RKO (cell line): ENCODE data around the gene SLC16A4.

ENCODE experiments used
- DNase-seq: peaks from one replicate; pipeline ENCODE4 v3.0.0-alpha.2; 2016; ENCODE audit warnings: low spot score

The SLC16A4 gene

DNA sequence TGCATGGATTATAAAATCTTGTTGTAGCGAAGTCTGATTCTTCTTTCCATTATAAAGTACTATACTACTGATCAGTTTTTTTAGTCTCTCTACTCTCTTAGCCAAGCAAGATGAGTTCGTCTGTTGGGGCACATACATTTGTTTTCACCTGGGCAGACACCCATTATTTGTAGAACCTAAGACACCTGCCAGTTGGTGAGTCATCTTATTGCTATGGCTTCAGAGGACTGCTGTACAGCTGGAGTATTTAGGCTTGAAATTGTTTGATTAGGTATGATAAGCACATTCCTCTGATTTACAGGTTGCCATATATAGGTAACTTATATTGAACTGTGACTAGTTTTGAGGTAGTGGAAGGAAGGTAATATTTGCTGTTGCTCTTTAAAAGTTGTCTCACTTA is 34.4 kb downstream of the SLC16A4 start:
- DNase-seq, result no peak

DNA sequence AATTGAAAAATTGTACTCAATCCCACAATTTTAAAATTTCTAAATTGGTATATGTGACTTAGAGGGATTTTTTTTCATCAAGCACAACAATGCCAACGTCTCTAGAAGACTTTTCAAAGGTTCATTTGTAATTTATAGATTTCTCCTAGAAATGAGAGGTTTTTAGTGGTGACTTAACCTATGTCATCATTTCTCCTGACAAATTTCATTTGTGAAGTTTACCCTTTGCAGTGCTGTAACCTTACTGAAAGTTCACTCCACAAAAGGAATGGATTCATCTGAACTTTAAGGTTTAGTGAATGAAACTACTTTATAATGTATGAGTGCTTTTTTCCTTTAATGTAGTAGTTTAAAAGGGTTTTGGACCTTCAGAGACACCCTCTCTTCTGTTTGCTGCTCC is 35.5 kb downstream of the SLC16A4 start:
- no peak for DNase-seq

DNA sequence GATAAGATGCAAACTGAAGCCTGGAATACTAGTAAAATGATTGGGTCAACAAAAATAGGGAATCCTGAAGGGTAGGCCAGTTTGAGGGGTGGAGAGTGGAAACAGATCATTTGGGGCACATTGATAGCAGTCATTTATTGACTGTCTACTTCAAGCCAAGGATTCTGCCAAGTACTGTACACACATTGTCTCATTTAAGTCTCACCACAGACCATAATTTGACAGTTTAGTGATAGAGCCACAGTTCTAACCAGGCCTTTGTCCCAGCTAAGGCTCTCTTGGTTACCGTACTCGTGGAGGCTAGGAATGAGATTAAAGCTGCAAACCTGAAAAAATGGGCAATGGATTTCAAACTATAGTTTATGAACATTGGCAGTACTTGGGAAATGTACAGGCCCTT is 40.5 kb downstream of the SLC16A4 start:
- DNase-seq, result no peak

GRCh38 chr1:110348771-110349170 is 42.1 kb downstream of the SLC16A4 start:
- no peak for DNase-seq

DNA sequence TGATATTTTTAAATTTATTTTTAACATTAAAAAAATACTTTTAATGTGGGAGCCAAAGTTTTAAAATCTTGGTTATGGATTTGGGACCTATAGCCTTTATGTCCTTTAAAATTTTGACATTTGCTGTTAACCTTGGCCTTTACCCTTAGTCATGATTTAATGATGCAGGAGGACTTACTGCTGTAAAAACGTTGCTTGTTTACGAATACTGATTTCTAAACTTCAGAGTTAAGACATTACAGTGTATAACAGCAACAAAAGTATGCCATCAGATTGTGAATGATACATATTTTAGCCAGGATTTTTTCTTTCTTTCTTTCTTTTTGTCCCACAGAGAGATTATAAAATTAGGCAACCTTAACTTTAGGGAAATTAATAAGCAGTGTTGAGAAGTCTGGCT is 42.8 kb downstream of the SLC16A4 start:
- DNase-seq, result no peak

DNA sequence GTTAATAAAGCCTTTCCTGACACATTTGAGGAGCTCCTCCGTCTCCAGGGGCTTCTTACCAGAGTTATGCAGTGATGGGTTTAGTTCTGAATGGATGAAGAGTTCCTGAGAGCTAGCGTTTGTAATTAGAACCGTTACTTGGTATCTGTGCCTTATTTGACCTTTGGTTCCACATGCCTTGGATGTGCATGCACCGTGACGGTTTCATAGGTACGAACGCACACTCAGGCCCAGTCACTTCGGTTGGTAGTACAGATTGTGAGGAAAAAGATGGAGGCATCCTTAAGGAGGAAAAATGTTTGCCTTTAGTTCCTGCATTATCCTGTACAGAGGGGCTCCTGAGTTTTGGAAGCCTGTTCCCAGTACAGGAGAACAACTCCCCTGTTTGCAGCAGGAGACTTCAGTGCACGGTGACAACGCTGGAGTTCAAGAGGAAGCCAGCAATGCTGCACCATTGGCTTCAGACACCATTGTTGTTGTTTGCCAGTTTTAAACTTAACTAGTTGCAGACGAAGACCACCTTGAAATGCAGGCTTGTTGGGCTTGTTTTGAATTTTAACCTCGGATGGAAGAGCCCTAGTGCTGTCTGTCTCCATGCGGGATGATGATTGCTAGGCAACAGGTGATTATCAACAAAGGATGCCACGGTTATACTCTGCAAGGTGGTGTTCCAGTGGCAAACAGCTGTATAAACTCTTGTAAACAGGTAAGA is 43.5 kb downstream of the SLC16A4 start:
- no peak for DNase-seq

- DNase-seq, result no peak
Measured at GRCh38 chr1:110346690-110347089, 44.1 kb downstream of the SLC16A4 start.

DNA sequence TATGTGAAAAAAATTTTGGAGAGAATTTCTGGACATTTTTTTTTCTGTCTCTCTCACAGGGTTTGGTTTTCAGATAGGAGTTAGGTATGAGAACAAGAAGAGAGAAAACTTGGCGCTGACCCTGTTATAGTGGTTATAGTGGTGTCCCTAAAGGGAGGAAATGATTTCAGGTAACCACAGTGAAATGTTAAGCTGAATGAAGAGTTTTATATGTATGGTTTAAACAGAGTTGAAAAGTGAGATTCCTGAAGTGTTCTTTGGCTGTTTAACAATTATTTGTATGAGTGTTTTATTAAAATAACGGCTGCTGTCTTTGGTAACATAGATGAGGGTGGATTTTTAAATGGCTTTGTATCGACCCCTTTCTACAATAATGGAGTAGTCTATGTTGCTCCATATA is 45.3 kb downstream of the SLC16A4 start:
- DNase-seq, result no peak

GRCh38 chr1:110344152-110344551 is 46.7 kb downstream of the SLC16A4 start:
- no peak for DNase-seq

GRCh38 chr1:110343249-110343648 is 47.6 kb downstream of the SLC16A4 start:
- no peak for DNase-seq

GRCh38 chr1:110341872-110342331 is 48.9 kb downstream of the SLC16A4 start:
- peak; percentile 30 for DNase-seq

GRCh38 chr1:110341146-110341871 is 49.5 kb downstream of the SLC16A4 start:
- DNase-seq, result peak; percentile 76

DNA sequence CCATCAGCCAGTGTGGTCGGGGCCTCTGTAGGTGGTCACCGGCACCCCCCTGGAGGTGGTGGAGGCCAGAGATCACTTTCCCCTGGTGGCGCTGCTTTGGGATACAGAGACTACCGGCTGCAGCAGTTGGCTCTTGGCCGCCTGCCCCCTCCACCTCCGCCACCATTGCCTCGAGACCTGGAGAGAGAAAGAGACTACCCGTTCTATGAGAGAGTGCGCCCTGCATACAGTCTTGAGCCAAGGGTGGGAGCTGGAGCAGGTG is 50.7 kb downstream of the SLC16A4 start:
- DNase-seq, result no peak

DNA sequence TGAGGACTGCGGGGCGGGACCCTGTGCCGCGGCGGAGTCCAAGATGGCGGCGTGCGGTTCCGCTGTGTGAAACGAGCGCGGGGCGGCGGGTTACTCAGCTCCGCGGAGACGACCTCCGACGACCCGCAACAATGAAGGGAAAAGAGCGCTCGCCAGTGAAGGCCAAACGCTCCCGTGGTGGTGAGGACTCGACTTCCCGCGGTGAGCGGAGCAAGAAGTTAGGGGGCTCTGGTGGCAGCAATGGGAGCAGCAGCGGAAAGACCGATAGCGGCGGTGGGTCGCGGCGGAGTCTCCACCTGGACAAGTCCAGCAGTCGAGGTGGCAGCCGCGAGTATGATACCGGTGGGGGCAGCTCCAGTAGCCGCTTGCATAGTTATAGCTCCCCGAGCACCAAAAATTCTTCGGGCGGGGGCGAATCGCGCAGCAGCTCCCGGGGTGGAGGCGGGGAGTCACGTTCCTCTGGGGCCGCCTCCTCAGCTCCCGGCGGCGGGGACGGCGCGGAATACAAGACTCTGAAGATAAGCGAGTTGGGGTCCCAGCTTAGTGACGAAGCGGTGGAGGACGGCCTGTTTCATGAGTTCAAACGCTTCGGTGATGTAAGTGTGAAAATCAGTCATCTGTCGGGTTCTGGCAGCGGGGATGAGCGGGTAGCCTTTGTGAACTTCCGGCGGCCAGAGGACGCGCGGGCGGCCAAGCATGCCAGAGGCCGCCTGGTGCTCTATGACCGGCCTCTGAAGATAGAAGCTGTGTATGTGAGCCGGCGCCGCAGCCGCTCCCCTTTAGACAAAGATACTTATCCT is 51.2 kb downstream of the SLC16A4 start:
- DNase-seq, result peak; percentile 83

GRCh38 chr1:110338886-110339406 is 51.9 kb downstream of the SLC16A4 start, which contains the start of gene RBM15:
TSS of gene RBM15 (plus strand) at chr1:110339377. CDS start at chr1:110339406, 29 bp downstream.
- peak; percentile 100 for DNase-seq

DNA sequence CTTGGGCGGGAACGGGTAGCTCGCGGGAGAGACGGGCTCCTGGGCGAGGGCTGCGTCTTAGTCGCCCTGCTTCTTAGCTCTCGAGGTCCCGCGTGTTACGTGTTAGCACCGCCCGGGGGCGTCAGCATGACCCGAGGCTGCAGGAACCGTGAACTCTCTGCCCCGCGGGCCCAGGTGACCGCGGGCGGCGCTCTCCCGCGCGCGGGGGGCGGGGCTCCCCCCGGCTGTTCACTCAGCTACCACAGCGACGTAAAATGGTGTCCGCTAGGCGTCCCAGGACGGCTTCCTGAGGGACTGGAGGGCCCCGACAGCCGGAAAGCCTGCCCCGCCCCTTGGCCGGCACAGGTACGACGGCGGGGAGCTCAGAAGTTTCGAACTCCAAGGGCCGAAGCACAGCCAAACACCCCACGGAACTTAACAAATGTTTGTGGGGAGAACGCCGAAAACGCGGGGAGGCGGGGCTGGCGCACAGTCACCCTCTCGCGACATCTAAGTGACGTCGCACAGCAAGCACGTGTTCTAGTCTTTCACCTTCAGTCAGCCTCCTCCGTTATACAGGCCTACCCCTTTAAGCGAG is 52.4 kb downstream of the SLC16A4 start:
- peak; percentile 100 for DNase-seq

DNA sequence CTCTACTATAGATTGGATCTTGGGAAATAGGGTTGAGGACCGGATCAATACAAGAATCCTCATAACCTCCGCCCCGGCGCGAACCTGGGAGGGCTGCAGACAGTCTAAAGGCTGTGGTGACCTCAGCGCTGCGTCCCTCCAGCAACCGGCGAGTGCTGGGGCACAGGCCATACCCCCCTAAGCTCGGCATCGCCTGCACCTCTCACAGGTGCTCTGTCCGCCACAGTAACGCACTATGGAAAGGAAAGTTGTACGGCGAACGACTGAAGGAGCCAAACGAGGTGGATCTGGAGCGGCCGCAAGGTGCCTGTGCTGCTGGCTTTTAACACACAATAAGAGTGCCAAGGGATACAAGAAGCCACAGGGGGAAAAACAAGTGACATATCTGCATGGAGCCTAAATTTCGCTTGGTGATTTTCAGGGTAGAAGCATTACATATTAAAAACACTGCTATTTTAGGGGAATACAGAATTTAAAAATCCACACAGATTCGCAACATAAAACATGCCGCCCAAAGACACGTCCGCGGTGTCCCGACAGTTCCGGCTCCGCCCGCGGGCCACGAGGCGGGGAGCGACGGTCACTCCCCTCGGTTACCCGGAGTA is 53.0 kb downstream of the SLC16A4 start:
- peak; percentile 58 for DNase-seq

GRCh38 chr1:110336300-110337039 is 54.4 kb downstream of the SLC16A4 start:
- no peak for DNase-seq

DNA sequence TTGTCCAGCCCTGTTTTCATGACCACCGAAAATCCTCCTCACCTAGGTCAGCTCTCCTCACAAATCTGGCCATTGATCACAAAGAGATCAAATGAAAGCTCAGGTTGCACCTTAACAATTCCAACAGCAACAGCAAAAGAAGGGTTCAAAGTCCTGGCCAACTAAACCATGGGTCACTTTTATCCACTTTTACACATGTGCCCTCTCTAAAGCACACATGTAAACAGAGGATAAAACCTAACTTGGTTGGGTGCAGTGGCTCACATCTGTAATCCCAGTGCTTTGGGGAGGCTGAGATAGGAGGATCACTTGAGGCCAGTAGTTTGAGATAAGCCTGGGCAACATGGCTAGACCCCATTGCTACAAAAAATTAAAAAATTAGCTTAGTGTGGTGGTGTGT is 55.6 kb downstream of the SLC16A4 start:
- no peak for DNase-seq

GRCh38 chr1:110328700-110329099 is 62.1 kb downstream of the SLC16A4 start:
- no peak for DNase-seq

GRCh38 chr1:110328274-110328673 is 62.6 kb downstream of the SLC16A4 start:
- DNase-seq, result no peak
